ENCODE measurements around the gene RAB3IP.

The RAB3IP gene

GRCh38 chr12:69738351-69739286 is at the start of gene RAB3IP:
Gene RAB3IP (plus strand): TSS chr12:69738860. CDS start chr12:69755409, 16,549 bp downstream.
- DNase-seq (ENCODE audit: low read depth in 2 of 2), result peak; percentile 82 to 89

- DNase-seq (ENCODE audit: low read depth in 2 of 2), result no peak
Observed at GRCh38 chr12:69689638-69690037, 49.0 kb upstream of the RAB3IP start.

GRCh38 chr12:69694123-69694522 is 44.5 kb upstream of the RAB3IP start:
- no peak for DNase-seq (ENCODE audit: low read depth in 2 of 2)

- no peak for DNase-seq (ENCODE audit: low read depth in 2 of 2)
Observed at GRCh38 chr12:69698054-69698453, 40.6 kb upstream of the RAB3IP start.

- DNase-seq (ENCODE audit: low read depth in 2 of 2), result no peak
Observed at GRCh38 chr12:69698769-69699540, 39.7 kb upstream of the RAB3IP start, which contains the start of gene BEST3. Gene BEST3 (minus strand): TSS chr12:69699303. CDS start chr12:69697798, 1,505 bp downstream.

- DNase-seq (ENCODE audit: low read depth in 2 of 2), result no peak
Observed at GRCh38 chr12:69701826-69702225, 36.8 kb upstream of the RAB3IP start.

- no peak for DNase-seq (ENCODE audit: low read depth in 2 of 2)
Observed at GRCh38 chr12:69703146-69703642, 35.5 kb upstream of the RAB3IP start.

GRCh38 chr12:69704357-69704756 is 34.3 kb upstream of the RAB3IP start:
- DNase-seq (ENCODE audit: low read depth in 2 of 2), result no peak

- no peak for DNase-seq (ENCODE audit: low read depth in 2 of 2)
Observed at GRCh38 chr12:69708649-69709048, 30.0 kb upstream of the RAB3IP start.

GRCh38 chr12:69712826-69713225 is 25.8 kb upstream of the RAB3IP start:
- no peak for DNase-seq (ENCODE audit: low read depth in 2 of 2)

- DNase-seq (ENCODE audit: low read depth in 2 of 2), result no peak
Observed at GRCh38 chr12:69714542-69714941, 24.1 kb upstream of the RAB3IP start.

- DNase-seq (ENCODE audit: low read depth in 2 of 2), result no peak
Observed at GRCh38 chr12:69719336-69720316, 19.0 kb upstream of the RAB3IP start.

- DNase-seq (ENCODE audit: low read depth in 2 of 2), result no peak
Observed at GRCh38 chr12:69720750-69721149, 17.9 kb upstream of the RAB3IP start.

- DNase-seq (ENCODE audit: low read depth in 2 of 2), result no peak
Observed at GRCh38 chr12:69726922-69727321, 11.7 kb upstream of the RAB3IP start.

- no peak for DNase-seq (ENCODE audit: low read depth in 2 of 2)
Observed at GRCh38 chr12:69732088-69732487, 6.6 kb upstream of the RAB3IP start.

- DNase-seq (ENCODE audit: low read depth in 2 of 2), result no peak
Observed at GRCh38 chr12:69733638-69734037, 5.0 kb upstream of the RAB3IP start.

- peak; percentile 36 to 52 for DNase-seq (ENCODE audit: low read depth in 2 of 2)
Observed at GRCh38 chr12:69739287-69740191, 879 bp downstream of the RAB3IP start.

GRCh38 chr12:69744109-69744508 is 5.4 kb downstream of the RAB3IP start:
- DNase-seq (ENCODE audit: low read depth in 2 of 2), result no peak

GRCh38 chr12:69751476-69751875 is 12.8 kb downstream of the RAB3IP start:
- no peak for DNase-seq (ENCODE audit: low read depth in 2 of 2)

GRCh38 chr12:69755302-69755701 is 16.6 kb downstream of the RAB3IP start:
- DNase-seq (ENCODE audit: low read depth in 2 of 2), result no peak

All from stimulated activated CD8-positive, alpha-beta memory T cell treated with anti-CD3 and anti-CD28 coated beads, Interleukin-7, amount 100 ng/mL, for 4 hours (primary cell).